Loucy (cell line): Measurements from ENCODE around the gene SYNE2.

Experiments used
- H2AFZ ChIP-seq: fragments of 200-600 bp; sonication (generic); 2 replicates; pipeline ENCODE4 v1.6.0; 2016; ENCODE audit warnings: antibody characterized with exemption, mild to moderate bottlenecking, low read length, moderate library complexity
- H3F3A ChIP-seq: fragments of 200-600 bp; 2 replicates; pipeline ENCODE4 v1.6.0; 2016; ENCODE audit warnings: antibody characterized with exemption, low read depth, mild to moderate bottlenecking
- H3K27me3 ChIP-seq: fragments of 200-600 bp; sonication (generic); 2 replicates; pipeline ENCODE4 v1.6.1; 2014; ENCODE audit warnings: low read length, mild to moderate bottlenecking; ENCODE audit not compliant: insufficient read depth, poor library complexity, severe bottlenecking
- H3K36me3 ChIP-seq: fragments of 200-600 bp; sonication (generic); 2 replicates; pipeline ENCODE4 v1.6.1; 2016; ENCODE audit warnings: low read length; ENCODE audit not compliant: insufficient read depth
- H3K4me1 ChIP-seq: fragments of 200-600 bp; sonication (generic); 2 replicates; pipeline ENCODE4 v1.5.1; 2014; ENCODE audit warnings: low read length, mild to moderate bottlenecking; ENCODE audit not compliant: insufficient read depth, poor library complexity, severe bottlenecking
- H3K4me2 ChIP-seq: fragments of 200-600 bp; sonication (generic); 2 replicates; pipeline ENCODE4 v1.6.0; 2014; ENCODE audit warnings: antibody characterized with exemption, low read length, low read depth, mild to moderate bottlenecking; ENCODE audit not compliant: poor library complexity, severe bottlenecking
- H3K4me3 ChIP-seq: fragments of 200-600 bp; sonication (generic); 2 replicates; pipeline ENCODE4 v1.5.1; 2014; ENCODE audit warnings: low read length, mild to moderate bottlenecking, mixed read lengths; ENCODE audit not compliant: poor library complexity, severe bottlenecking
- H3K79me2 ChIP-seq: fragments of 200-600 bp; sonication (generic); 2 replicates; pipeline ENCODE4 v1.6.1; 2014; ENCODE audit warnings: low read length; ENCODE audit not compliant: insufficient read depth
- H3K9ac ChIP-seq: fragments of 200-600 bp; sonication (generic); 2 replicates; pipeline ENCODE4 v1.6.0; 2014; ENCODE audit warnings: mild to moderate bottlenecking, low read depth, low read length, moderate library complexity; ENCODE audit not compliant: poor library complexity, severe bottlenecking
- H3K9me2 ChIP-seq: fragments of 200-600 bp; sonication (generic); replicated peaks from 2 replicates; pipeline ENCODE4 v1.6.1; 2016; ENCODE audit warnings: low read depth, low read length, mixed read lengths
- H3K9me3 ChIP-seq: fragments of 200-600 bp; sonication (generic); 2 replicates; pipeline ENCODE4 v1.6.1; 2014; ENCODE audit warnings: mild to moderate bottlenecking, antibody characterized with exemption, low read length, low read depth; ENCODE audit not compliant: insufficient read depth
- H4K20me1 ChIP-seq: fragments of 200-600 bp; sonication (generic); 2 replicates; pipeline ENCODE4 v1.6.0; 2014; ENCODE audit warnings: antibody characterized with exemption, low read length, mild to moderate bottlenecking; ENCODE audit not compliant: insufficient read depth, poor library complexity, severe bottlenecking
- CTCF ChIP-seq: fragments of 200-600 bp; sonication (generic); conservative IDR thresholded peaks from 2 replicates; pipeline ENCODE4 v1.5.1; 2014; ENCODE audit warnings: mild to moderate bottlenecking, antibody characterized with exemption, low read length
- EZH2phosphoT487 ChIP-seq: fragments of 200-600 bp; IDR thresholded peaks from 2 replicates; pipeline ENCODE4 v1.6.1; 2018; ENCODE audit warnings: antibody characterized with exemption, mild to moderate bottlenecking, moderate library complexity, borderline replicate concordance

Gene SYNE2

GRCh38 chr14:64190974-64191502, 338.2 kb downstream of the SYNE2 start:
- Histone ChIP-seq H3K4me3 (no peak overlapping the region), H3K9ac (no peak overlapping the region), H3K4me2 (no peak overlapping the region), H3K9me3 (no peaks in the 10 kb centered on the region), H3K9me2 (no peaks in the 10 kb centered on the region), H3K27me3 (no peaks in the 10 kb centered on the region), H3K36me3 (peaks cover 17% of the 10 kb centered on the region; the same call in 1 of the 2 replicates), H3K79me2 (no peaks in the 10 kb centered on the region), H3F3A (no peaks in the 10 kb centered on the region), H4K20me1 (no peaks in the 10 kb centered on the region), H3K4me1 (peaks cover 19% of the 10 kb centered on the region), H2AFZ (no peak overlapping the region)
- no peak for TF ChIP-seq EZH2phosphoT487
- TF ChIP-seq CTCF = no peak

GRCh38 chr14:64191756-64192155, 339.0 kb downstream of the SYNE2 start:
- no peaks in the 10 kb centered on the region for H4K20me1 ChIP-seq
- H3K9me2 ChIP-seq = no peaks in the 10 kb centered on the region
- H3K36me3 ChIP-seq = peaks cover 16% of the 10 kb centered on the region; the same call in 1 of the 2 replicates
- no peak overlapping the region for H2AFZ ChIP-seq
- no peak overlapping the region for H3K4me2 ChIP-seq
- H3K4me3 ChIP-seq = no peak overlapping the region
- H3K4me1 ChIP-seq = peaks cover 20% of the 10 kb centered on the region
- H3F3A ChIP-seq = no peaks in the 10 kb centered on the region
- H3K79me2 ChIP-seq = no peaks in the 10 kb centered on the region
- H3K9me3 ChIP-seq = no peaks in the 10 kb centered on the region
- no peak for TF ChIP-seq EZH2phosphoT487
- TF ChIP-seq CTCF = no peak
- H3K9ac ChIP-seq = no peak overlapping the region
- H3K27me3 ChIP-seq = no peaks in the 10 kb centered on the region

- TF ChIP-seq EZH2phosphoT487 (no peak), CTCF (no peak)
- no peak overlapping the region for H2AFZ ChIP-seq
Observed at GRCh38 chr14:64193821-64194220, 341.0 kb downstream of the SYNE2 start.

More at GRCh38 chr14:64193821-64194220, 341.0 kb downstream of the SYNE2 start:
- peaks cover 7% of the 10 kb centered on the region; the same call in 1 of the 2 replicates for H3K36me3 ChIP-seq
- H4K20me1 ChIP-seq = no peaks in the 10 kb centered on the region
- no peaks in the 10 kb centered on the region for H3K79me2 ChIP-seq
- H3K9me2 ChIP-seq = no peaks in the 10 kb centered on the region
- no peak overlapping the region for H3K4me3 ChIP-seq
- no peak overlapping the region for H3K9ac ChIP-seq
- H3K9me3 ChIP-seq = no peaks in the 10 kb centered on the region
- H3K4me1 ChIP-seq = peaks cover 20% of the 10 kb centered on the region
- H3K27me3 ChIP-seq = no peaks in the 10 kb centered on the region
- H3F3A ChIP-seq = no peaks in the 10 kb centered on the region
- no peak overlapping the region for H3K4me2 ChIP-seq
